A673 (cell line): ENCODE data around the gene FBXL7. TPM values are rescaled to one million over a fixed set of nuclear protein-coding genes. Genes with fewer than 3 reads are reported as not detected.

Experiments used
- BruUV-seq: library from RNA; stranded (reverse); fragments of 400-500 nt; replicated peaks from 2 replicates; lab custom pipeline; 2021; lab: Mats Ljungman, UMichigan
- CTCF ChIA-PET: fragments of 300-600 bp; sonication (Branson Sonifier 250); formaldehyde crosslinking; loops from one replicate; lab custom pipeline; 2022; ENCODE audit warnings: antibody characterized with exemption; lab: Charles Lee
- POLR2A ChIA-PET: fragments of 300-600 bp; sonication (Branson Sonifier 250); formaldehyde crosslinking; loops from one replicate; lab custom pipeline; 2022; ENCODE audit warnings: antibody characterized with exemption; ENCODE audit not compliant: low non-redundant PET; lab: Charles Lee
- DNase-seq: peaks from one replicate; pipeline ENCODE4 v3.0.0-alpha.2; 2015; ENCODE audit warnings: low spot score
- H3K27ac ChIP-seq: fragments of 200-600 bp; sonication (generic); 2 replicates; pipeline ENCODE4 v1.5.1; 2016; ENCODE audit warnings: mixed run types, low read depth, mild to moderate bottlenecking, mixed read lengths, antibody characterized with exemption, low read length; ENCODE audit not compliant: poor library complexity, severe bottlenecking
- H3K27me3 ChIP-seq: fragments of 200-600 bp; sonication (generic); replicated peaks from 2 replicates; pipeline ENCODE4 v1.6.1; 2017; ENCODE audit warnings: mixed run types, low read depth, mild to moderate bottlenecking, mixed read lengths, antibody characterized with exemption, low read length; ENCODE audit not compliant: insufficient read depth, poor library complexity
- H3K36me3 ChIP-seq: fragments of 200-600 bp; sonication (generic); 2 replicates; pipeline ENCODE4 v1.6.1; 2016; ENCODE audit warnings: mixed run types, mild to moderate bottlenecking, mixed read lengths, antibody characterized with exemption, low read length; ENCODE audit not compliant: insufficient read depth, poor library complexity, severe bottlenecking
- H3K4me1 ChIP-seq: fragments of 200-600 bp; sonication (generic); 2 replicates; pipeline ENCODE4 v1.6.1; 2017; ENCODE audit warnings: mixed run types, mild to moderate bottlenecking, mixed read lengths, antibody characterized with exemption, low read length; ENCODE audit not compliant: insufficient read depth, poor library complexity, severe bottlenecking
- H3K4me3 ChIP-seq: fragments of 200-600 bp; sonication (generic); 2 replicates; pipeline ENCODE4 v1.5.1; 2016; ENCODE audit warnings: low read depth, mixed run types, mild to moderate bottlenecking, mixed read lengths, low read length; ENCODE audit not compliant: poor library complexity, severe bottlenecking
- H3K9me3 ChIP-seq: fragments of 200-600 bp; sonication (generic); 2 replicates; pipeline ENCODE4 v1.6.1; 2016; ENCODE audit warnings: mixed run types, low read depth, mild to moderate bottlenecking, mixed read lengths, antibody characterized with exemption, low read length; ENCODE audit not compliant: poor library complexity, severe bottlenecking
- EZH2 ChIP-seq: fragments of 200-600 bp; sonication (generic); IDR thresholded peaks from 2 replicates; pipeline ENCODE4 v1.6.1; 2017; ENCODE audit warnings: borderline replicate concordance, low read depth, mild to moderate bottlenecking, mixed read lengths, antibody characterized with exemption, low read length; ENCODE audit not compliant: poor library complexity, severe bottlenecking
- intact Hi-C: fragments of 100-400 bp; cut with micrococcal nuclease; formaldehyde crosslinking; loops from one replicate; pipeline ENCODE4 v1.10.0; 2022; ENCODE audit not compliant: unreplicated experiment
- microRNA-seq: library from miRNA; unstranded; fragments of <30 nt; microRNA quantifications from one replicate; pipeline ENCODE4 v1.2.0, GENCODE V29; 2021
- total RNA-seq: library from RNA; stranded (reverse); gene quantifications from 2 replicates; pipeline ENCODE4 v1.2.3, GENCODE V29; 2021
- TF ChIP-seq, protein P1 (sequence below): fragments of 300-800, 200-600 bp; sonication (generic); conservative IDR thresholded peaks from 2 replicates; pipeline ENCODE4 v1.5.1; 2017; ENCODE audit warnings: low read depth, mild to moderate bottlenecking, antibody characterized with exemption, low read length, moderate library complexity, mixed read lengths

The FBXL7 gene
- total RNA-seq, 1 experiment from 2014 or later = 5.9 TPM

DNA sequence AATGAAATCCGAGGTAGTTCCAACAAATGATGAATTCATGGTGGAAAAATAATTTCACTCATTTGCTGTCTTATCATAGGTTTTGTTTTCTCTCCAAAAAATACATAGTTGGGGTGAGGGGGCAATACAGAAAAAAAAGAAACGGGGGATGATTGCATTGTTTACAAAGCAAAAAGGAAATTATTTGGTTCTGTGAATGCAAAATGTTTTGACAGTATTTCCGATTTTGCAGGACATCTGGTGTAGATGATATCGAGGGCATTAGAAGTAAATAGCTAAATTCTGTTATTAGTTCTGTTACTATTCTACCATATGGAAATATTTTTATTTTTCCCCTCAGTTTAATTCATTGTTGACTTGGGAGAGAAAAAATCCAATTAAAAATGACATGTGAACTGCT is 477.9 kb downstream of the FBXL7 start:
- no TSS peak for BruUV-seq
- Histone ChIP-seq H3K4me3 (no peak overlapping the region), H3K27me3 (no peaks in the 10 kb centered on the region), H3K4me1 (no peaks in the 10 kb centered on the region), H3K36me3 (no peaks in the 10 kb centered on the region), H3K9me3 (no peaks in the 10 kb centered on the region), H3K27ac (no peak overlapping the region)
- intact Hi-C loops = no loop called here
- TF ChIP-seq, protein P1, sequence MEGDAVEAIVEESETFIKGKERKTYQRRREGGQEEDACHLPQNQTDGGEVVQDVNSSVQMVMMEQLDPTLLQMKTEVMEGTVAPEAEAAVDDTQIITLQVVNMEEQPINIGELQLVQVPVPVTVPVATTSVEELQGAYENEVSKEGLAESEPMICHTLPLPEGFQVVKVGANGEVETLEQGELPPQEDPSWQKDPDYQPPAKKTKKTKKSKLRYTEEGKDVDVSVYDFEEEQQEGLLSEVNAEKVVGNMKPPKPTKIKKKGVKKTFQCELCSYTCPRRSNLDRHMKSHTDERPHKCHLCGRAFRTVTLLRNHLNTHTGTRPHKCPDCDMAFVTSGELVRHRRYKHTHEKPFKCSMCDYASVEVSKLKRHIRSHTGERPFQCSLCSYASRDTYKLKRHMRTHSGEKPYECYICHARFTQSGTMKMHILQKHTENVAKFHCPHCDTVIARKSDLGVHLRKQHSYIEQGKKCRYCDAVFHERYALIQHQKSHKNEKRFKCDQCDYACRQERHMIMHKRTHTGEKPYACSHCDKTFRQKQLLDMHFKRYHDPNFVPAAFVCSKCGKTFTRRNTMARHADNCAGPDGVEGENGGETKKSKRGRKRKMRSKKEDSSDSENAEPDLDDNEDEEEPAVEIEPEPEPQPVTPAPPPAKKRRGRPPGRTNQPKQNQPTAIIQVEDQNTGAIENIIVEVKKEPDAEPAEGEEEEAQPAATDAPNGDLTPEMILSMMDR = no peak
- TF ChIP-seq EZH2 = no peak
- ChIA-PET POLR2A (no interaction called here), CTCF (interaction anchor here (0.6 kb wide), 1 partner anchor 40 kb away, joined by 5 read pairs; no protein-coding TSS in a partner anchor)
- no peak for DNase-seq

DNA sequence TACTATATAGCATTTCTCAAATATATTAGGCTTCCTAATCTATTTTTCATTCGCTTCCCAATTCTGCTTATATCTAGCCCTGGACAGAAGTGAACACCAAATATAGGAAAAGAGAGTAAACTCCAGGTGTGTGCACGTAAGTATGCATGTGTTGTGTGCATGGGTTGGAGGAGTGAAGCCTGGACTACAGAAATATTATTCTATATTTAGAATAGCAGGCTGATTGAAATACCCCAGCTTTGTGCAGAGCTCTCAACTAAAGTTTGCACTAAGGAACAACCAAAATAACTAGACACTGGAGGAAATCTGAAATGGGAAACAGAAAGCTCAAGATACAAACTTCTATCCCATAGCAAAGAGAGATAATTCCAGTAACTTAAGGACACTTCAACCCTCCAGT is 480.9 kb downstream of the FBXL7 start:
- ChIA-PET POLR2A (no interaction called here), CTCF (no interaction called here)
- no TSS peak for BruUV-seq
- Histone ChIP-seq H3K4me1 (no peaks in the 10 kb centered on the region), H3K27me3 (no peaks in the 10 kb centered on the region), H3K36me3 (no peaks in the 10 kb centered on the region), H3K4me3 (no peak overlapping the region), H3K9me3 (no peaks in the 10 kb centered on the region), H3K27ac (no peak overlapping the region)
- intact Hi-C loops = no loop called here
- no peak for DNase-seq
- no peak for TF ChIP-seq EZH2
- TF ChIP-seq, protein P1 = no peak

DNA sequence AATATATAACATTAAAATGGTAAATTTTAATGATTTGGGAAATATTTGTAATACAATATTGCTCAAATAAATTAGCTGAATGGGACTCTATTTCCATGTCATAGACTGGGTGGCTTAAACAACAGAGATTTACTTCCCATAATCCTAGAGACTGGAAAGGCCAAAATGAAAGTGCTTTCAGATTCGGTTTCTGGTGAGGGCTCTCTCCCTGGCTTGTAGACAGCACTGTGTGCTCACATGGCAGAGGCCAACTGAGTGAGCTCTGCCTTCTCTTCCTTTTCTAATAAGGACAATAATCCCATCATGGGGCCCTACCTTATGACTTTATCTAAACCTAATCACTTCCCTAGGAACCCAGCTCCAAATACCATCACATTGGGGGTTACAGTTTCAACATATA is 483.4 kb downstream of the FBXL7 start:
- no peaks in the 10 kb centered on the region for H3K4me1 ChIP-seq
- H3K36me3 ChIP-seq = no peaks in the 10 kb centered on the region
- CTCF ChIA-PET = no interaction called here
- POLR2A ChIA-PET = no interaction called here
- no peak for DNase-seq
- intact Hi-C loops = no loop called here
- no TSS peak for BruUV-seq
- H3K9me3 ChIP-seq = no peaks in the 10 kb centered on the region
- no peak overlapping the region for H3K27ac ChIP-seq
- H3K27me3 ChIP-seq = no peaks in the 10 kb centered on the region
- H3K4me3 ChIP-seq = no peak overlapping the region
- TF ChIP-seq, protein P1 = no peak
- TF ChIP-seq EZH2 = no peak

Small RNA genes within 50 kb of the gene (microRNA-seq; reads per million reads assigned to microRNA genes)
- 480 reads per million, percentile 75 among the genes with 10 or more reads in this experiment for gene MIR887
